Neural cell (in vitro differentiated cells): Measurements from ENCODE around the gene SPDYE5. TPM values are rescaled to one million over a fixed set of nuclear protein-coding genes. Genes with fewer than 3 reads are reported as not detected.

Source experiments
- H2AFZ ChIP-seq: fragments of 200-600, 300-800 bp; sonication (generic), shearing (Covaris generic); 2 replicates; pipeline ENCODE4 v1.6.0; 2014; ENCODE audit warnings: low read depth, mild to moderate bottlenecking, antibody characterized with exemption, low read length, moderate library complexity
- H3F3A ChIP-seq: fragments of 200-600 bp; shearing (Covaris generic); 2 replicates; pipeline ENCODE4 v1.6.1; 2016; ENCODE audit warnings: mild to moderate bottlenecking, moderate library complexity, mixed read lengths, antibody characterized with exemption, low read length; ENCODE audit not compliant: insufficient read depth, poor library complexity, severe bottlenecking
- H3K27ac ChIP-seq: fragments of 200-600, 300-800 bp; sonication (generic), shearing (Covaris generic); 2 replicates; pipeline ENCODE4 v1.5.1; 2014; ENCODE audit warnings: mild to moderate bottlenecking, low read length, moderate library complexity
- H3K27me3 ChIP-seq: fragments of 300-800, 200-600 bp; sonication (generic), shearing (Covaris generic); 2 replicates; pipeline ENCODE4 v1.6.0; 2014; ENCODE audit warnings: mild to moderate bottlenecking, low read depth, low read length, moderate library complexity; ENCODE audit not compliant: insufficient read depth
- H3K36me3 ChIP-seq: fragments of 300-800, 200-600 bp; sonication (generic), shearing (Covaris generic); 2 replicates; pipeline ENCODE4 v1.5.1; 2014; ENCODE audit warnings: mild to moderate bottlenecking, antibody characterized with exemption, low read length, moderate library complexity; ENCODE audit not compliant: insufficient read depth
- H3K4me2 ChIP-seq: fragments of 300-800, 200-600 bp; sonication (generic), shearing (Covaris generic); 2 replicates; pipeline ENCODE4 v1.6.0; 2014; ENCODE audit warnings: mild to moderate bottlenecking, low read length
- H3K4me3 ChIP-seq: fragments of 300-800, 200-600 bp; sonication (generic), shearing (Covaris generic); 2 replicates; pipeline ENCODE4 v1.5.1; 2014; ENCODE audit warnings: mild to moderate bottlenecking, low read length, moderate library complexity
- H3K79me2 ChIP-seq: fragments of 200-600 bp; shearing (Covaris generic); replicated peaks from 2 replicates; pipeline ENCODE4 v1.6.0; 2014; ENCODE audit warnings: mild to moderate bottlenecking, low read length, moderate library complexity; ENCODE audit not compliant: insufficient read depth
- H3K9ac ChIP-seq: fragments of 300-800, 200-600 bp; sonication (generic), shearing (Covaris generic); 2 replicates; pipeline ENCODE4 v1.6.1; 2016; ENCODE audit warnings: mild to moderate bottlenecking, low read length, mixed read lengths
- H3K9me2 ChIP-seq: fragments of 200-600 bp; shearing (Covaris generic); 2 replicates; pipeline ENCODE4 v1.6.1; 2016; ENCODE audit warnings: mild to moderate bottlenecking, low read length, mixed read lengths; ENCODE audit not compliant: insufficient read depth
- H3K9me3 ChIP-seq: fragments of 200-600, 300-800 bp; sonication (generic), shearing (Covaris generic); 2 replicates; pipeline ENCODE4 v1.6.1; 2016; ENCODE audit warnings: mild to moderate bottlenecking, mixed run types, low read length, moderate library complexity, mixed read lengths
- H4K20me1 ChIP-seq: fragments of 200-600 bp; shearing (Covaris generic); 2 replicates; pipeline ENCODE4 v1.6.1; 2016; ENCODE audit warnings: mild to moderate bottlenecking, mixed run types; ENCODE audit not compliant: insufficient read depth
- CTCF ChIP-seq: fragments of 450-650 bp; IDR thresholded peaks from 2 replicates; pipeline ENCODE4 v1.5.1; 2014; ENCODE audit warnings: antibody characterized with exemption, mild to moderate bottlenecking, moderate library complexity; ENCODE audit not compliant: poor library complexity, severe bottlenecking
- EP300 ChIP-seq: fragments of 450-650 bp; conservative IDR thresholded peaks from 2 replicates; pipeline ENCODE4 v1.6.1; 2014; ENCODE audit warnings: antibody characterized with exemption, mild to moderate bottlenecking, moderate library complexity; ENCODE audit not compliant: poor library complexity, severe bottlenecking
- EZH2 ChIP-seq: fragments of 200-600, 300-800 bp; shearing (Covaris generic), sonication (generic); IDR thresholded peaks from 2 replicates; pipeline ENCODE4 v1.6.1; 2014; ENCODE audit warnings: antibody characterized with exemption, low read length, borderline replicate concordance, mild to moderate bottlenecking; ENCODE audit not compliant: insufficient read depth, poor library complexity, severe bottlenecking
- MXI1 ChIP-seq: fragments of 450-650 bp; conservative IDR thresholded peaks from 2 replicates; pipeline ENCODE4 v1.6.1; 2014; ENCODE audit warnings: antibody characterized with exemption, mild to moderate bottlenecking; ENCODE audit not compliant: poor library complexity, severe bottlenecking
- POLR2AphosphoS5 ChIP-seq: IDR thresholded peaks from 2 replicates; pipeline ENCODE4 v1.6.1; 2012
- RAD21 ChIP-seq: fragments of 450-650 bp; conservative IDR thresholded peaks from 2 replicates; pipeline ENCODE4 v1.6.1; 2014; ENCODE audit warnings: antibody characterized with exemption, mild to moderate bottlenecking, moderate library complexity
- REST ChIP-seq: IDR thresholded peaks from 2 replicates; pipeline ENCODE4 v1.6.1; 2012; ENCODE audit warnings: borderline replicate concordance
- SMC3 ChIP-seq: fragments of 450-650 bp; conservative IDR thresholded peaks from 2 replicates; pipeline ENCODE4 v1.6.1; 2014; ENCODE audit warnings: antibody characterized with exemption, mild to moderate bottlenecking, moderate library complexity; ENCODE audit not compliant: poor library complexity
- TAF1 ChIP-seq: IDR thresholded peaks from 2 replicates; pipeline ENCODE4 v1.6.1; 2012; ENCODE audit warnings: low read depth
- polyA plus RNA-seq: library from polyadenylated mRNA; depleted of rRNA; stranded (reverse); fragments of >200 nt; gene quantifications from 2 replicates; pipeline ENCODE4 v1.2.3, GENCODE V29; 2014
- small RNA-seq, 3 experiments: library from RNA; depleted of rRNA; stranded (forward); fragments of <200 nt; gene quantifications; one replicate each; pipeline ENCODE3, GENCODE V24; 2012

SPDYE5 gene
- polyA plus RNA-seq, 1 donor from 2014 or later, result 0.07 TPM

GRCh38 chr7:75537731-75538130 is 45.6 kb downstream of the SPDYE5 start:
- TF ChIP-seq EZH2 (no peak), RAD21 (no peak), MXI1 (no peak), REST (no peak), SMC3 (no peak), EP300 (no peak), CTCF (no peak), TAF1 (no peak), POLR2AphosphoS5 (no peak)
- Histone ChIP-seq H3K79me2 (no peaks in the 10 kb centered on the region), H3F3A (no peaks in the 10 kb centered on the region), H3K9ac (no peak overlapping the region), H3K27me3 (no peaks in the 10 kb centered on the region), H3K4me3 (no peak overlapping the region), H3K4me2 (no peak overlapping the region), H3K9me3 (no peaks in the 10 kb centered on the region), H3K9me2 (no peaks in the 10 kb centered on the region), H2AFZ (no peak overlapping the region), H3K27ac (no peak overlapping the region), H3K36me3 (no peaks in the 10 kb centered on the region), H4K20me1 (no peaks in the 10 kb centered on the region)

- H3K27ac ChIP-seq, result no peak overlapping the region
Observed at GRCh38 chr7:75546237-75547015, 54.3 kb downstream of the SPDYE5 start.

More at GRCh38 chr7:75546237-75547015, 54.3 kb downstream of the SPDYE5 start:
- Histone ChIP-seq H3K4me3 (no peak overlapping the region), H3K79me2 (no peaks in the 10 kb centered on the region), H3K9me3 (no peaks in the 10 kb centered on the region), H3K9me2 (no peaks in the 10 kb centered on the region), H2AFZ (no peak overlapping the region), H3K36me3 (no peaks in the 10 kb centered on the region), H4K20me1 (no peaks in the 10 kb centered on the region), H3K9ac (no peak overlapping the region), H3K4me2 (no peak overlapping the region), H3F3A (no peaks in the 10 kb centered on the region), H3K27me3 (no peaks in the 10 kb centered on the region)
- TF ChIP-seq EZH2 (no peak), MXI1 (no peak), TAF1 (no peak), CTCF (no peak), SMC3 (no peak), EP300 (no peak), RAD21 (no peak)

Small RNA genes within 50 kb of the gene (small RNA-seq; reads per million reads assigned to genes)
- 0 reads per million in 3 experiments for gene AC211429.1
- 0 to 1.2 (median 0) reads per million in 3 experiments for gene RF00019

Other genes with a start within 250 kb of the SPDYE5 start
- 15.2 and 21.0 TPM in 2 replicates for gene TRIM73, start 96.7 kb upstream of the SPDYE5 start, polyA plus RNA-seq
- 6.6 and 14.6 TPM in 2 replicates for gene POM121C, start 6.0 kb upstream of the SPDYE5 start, polyA plus RNA-seq
- gene HIP1, start 246.6 kb downstream of the SPDYE5 start, polyA plus RNA-seq, result 12.9 and 13.3 TPM in 2 replicates